GM08714 (cell line): ENCODE results near the gene SIK2.

Experiments used
- H3K4me3 ChIP-seq: fragments of 200-500 bp; sonication (Bioruptor generic); 2 replicates; pipeline ENCODE4 v1.5.1; 2014; ENCODE audit warnings: mild to moderate bottlenecking, low read length, inconsistent platforms
- ZNF274 ChIP-seq: IDR thresholded peaks from 2 replicates; pipeline ENCODE4 v1.6.1; 2012; ENCODE audit warnings: mild to moderate bottlenecking, low read depth, low read length

Gene SIK2

DNA sequence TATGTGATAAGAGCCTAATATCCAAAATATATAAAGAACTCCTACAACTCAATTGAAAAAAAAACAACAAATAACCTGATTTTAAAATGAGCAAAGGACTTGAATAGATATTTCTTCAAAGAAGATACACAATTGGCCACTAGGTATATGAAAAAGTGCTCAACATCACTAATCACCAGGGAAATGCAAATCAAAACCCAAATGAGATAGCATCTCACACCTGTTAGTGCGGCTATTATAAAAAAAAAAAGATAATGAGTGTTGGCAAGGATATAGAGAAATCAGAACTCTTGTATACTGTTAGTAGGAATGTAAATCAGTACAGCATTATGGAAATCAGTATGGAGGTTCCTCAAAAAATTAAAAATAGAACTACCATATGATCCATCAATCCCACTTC is 5.9 kb upstream of the SIK2 start:
- H3K4me3 ChIP-seq, result no peak overlapping the region
- no peak for TF ChIP-seq ZNF274

DNA sequence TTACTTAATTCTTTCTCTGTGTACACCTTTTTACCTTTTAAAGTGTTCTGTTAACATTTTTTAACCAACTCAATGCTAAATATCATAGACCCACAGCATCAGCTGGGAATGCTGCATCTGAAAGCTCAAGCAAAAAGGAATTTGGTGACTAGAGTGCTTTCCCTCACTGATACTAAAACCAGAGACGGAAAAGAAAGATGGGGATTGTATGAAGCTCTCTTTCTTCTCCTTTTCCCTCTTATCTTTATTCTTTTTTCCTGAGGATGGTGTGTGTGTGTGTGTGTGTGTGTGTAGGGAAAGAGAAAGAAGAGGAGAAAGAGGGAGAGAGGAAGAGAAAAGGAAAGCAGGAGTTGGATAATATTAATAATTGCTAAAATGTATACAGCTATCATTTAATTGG is 4.1 kb upstream of the SIK2 start:
- no peak overlapping the region for H3K4me3 ChIP-seq
- no peak for TF ChIP-seq ZNF274

DNA sequence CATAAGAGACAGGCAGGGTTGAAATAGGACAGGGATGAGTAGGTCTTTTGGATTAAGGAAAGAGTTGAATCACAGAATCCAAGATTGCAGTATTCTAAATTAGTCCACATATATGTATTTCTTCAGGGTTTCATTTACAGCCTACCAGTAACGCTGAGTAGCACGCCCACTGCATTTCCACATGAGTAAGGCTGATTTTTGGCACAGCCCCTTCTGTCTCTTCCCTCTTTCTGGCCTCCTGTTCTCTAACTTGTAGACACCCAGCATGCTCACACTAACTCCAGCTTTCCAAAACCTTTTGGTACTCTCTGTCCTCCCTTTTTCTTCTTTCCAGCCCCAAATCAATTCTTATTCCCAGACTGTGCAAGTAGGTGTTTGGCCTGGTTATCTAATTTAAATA is 3.7 kb upstream of the SIK2 start:
- H3K4me3 ChIP-seq, result no peak overlapping the region

GRCh38 chr11:111601636-111601978 is 642 bp upstream of the SIK2 start:
- TF ChIP-seq ZNF274, result no peak
- peak overlapping the region; percentile 39; the same call in 1 of the 2 replicates for H3K4me3 ChIP-seq

More for the DNA sequence above, 3.7 kb upstream of the SIK2 start:
- no peak for TF ChIP-seq ZNF274

- peak overlapping the region; percentile 88 for H3K4me3 ChIP-seq
- no peak for TF ChIP-seq ZNF274
These were observed 789 bp downstream of the SIK2 start for GRCh38 chr11:111602865-111603610.

- peak overlapping the region; percentile 88 for H3K4me3 ChIP-seq
- no peak for TF ChIP-seq ZNF274
These were observed 1.4 kb downstream of the SIK2 start for GRCh38 chr11:111603611-111604130.

DNA sequence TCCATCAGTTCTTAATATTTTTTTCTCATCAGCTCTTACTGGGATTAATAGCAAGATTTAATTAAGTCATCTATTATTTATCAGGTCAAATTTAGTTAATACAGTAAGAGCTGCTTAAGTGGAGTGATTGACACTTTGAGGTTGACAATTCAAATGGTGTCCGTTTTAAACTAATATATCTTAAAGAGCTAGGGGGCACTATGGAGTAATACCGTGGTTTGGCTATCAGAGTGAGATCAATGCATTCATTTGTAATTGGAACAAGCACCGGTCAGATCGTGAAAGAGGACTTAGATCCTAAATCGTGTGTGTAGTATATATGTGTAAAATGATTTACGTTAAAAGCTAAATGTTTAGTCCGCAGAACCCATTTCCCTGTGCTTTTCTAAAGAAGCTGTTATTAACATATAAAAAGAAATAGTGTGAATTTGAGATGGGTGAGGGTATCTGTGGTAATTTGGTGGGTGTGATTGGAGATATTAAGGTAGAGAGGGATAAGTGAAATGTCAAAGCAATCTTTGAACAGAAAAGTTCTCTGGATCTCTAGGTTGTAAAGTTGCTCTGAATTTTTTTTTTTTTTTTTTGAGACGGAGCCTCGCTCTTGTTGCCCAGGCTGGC is 2.3 kb downstream of the SIK2 start:
- no peak for TF ChIP-seq ZNF274
- peak overlapping the region; percentile 88; the same call in 1 of the 2 replicates for H3K4me3 ChIP-seq

GRCh38 chr11:111605681-111606080 is 3.4 kb downstream of the SIK2 start:
- no peak overlapping the region for H3K4me3 ChIP-seq
- no peak for TF ChIP-seq ZNF274

DNA sequence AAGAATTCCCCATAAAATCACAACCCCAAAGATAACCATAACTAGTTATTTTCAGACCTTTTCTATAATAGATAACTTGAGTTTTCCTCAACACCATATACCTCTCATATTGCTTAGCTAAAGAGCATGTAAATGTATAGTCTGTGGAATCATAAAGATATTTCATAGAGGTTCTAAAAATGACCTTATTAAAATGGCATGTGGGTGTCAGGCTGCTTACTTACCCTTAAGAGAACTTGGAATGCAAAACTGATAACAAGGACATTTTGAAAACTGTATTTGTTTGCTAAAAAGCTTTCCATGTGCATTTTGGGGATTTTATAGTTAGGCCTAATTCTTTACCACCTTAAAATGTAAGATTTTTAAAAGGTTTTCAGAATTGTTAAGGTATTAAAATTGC is 4.7 kb downstream of the SIK2 start:
- H3K4me3 ChIP-seq, result no peak overlapping the region
- no peak for TF ChIP-seq ZNF274

DNA sequence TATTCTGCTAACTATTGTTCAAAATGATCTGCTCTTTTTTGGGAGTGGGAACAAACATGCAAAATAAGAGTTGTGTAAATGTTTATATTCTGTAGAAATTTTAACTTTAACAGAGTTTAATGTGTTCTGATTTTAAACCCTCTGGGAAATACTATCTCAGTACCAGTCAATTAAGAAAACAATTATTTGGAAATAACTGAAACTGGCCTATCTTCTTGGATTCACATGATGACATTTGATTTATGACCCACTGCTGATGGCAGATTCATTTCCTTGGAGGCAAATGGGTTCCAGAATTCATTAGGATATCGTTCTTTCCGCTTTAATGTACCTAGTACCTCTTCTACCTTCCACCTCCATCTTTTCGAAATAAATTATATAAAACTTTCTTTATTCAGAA is 5.5 kb downstream of the SIK2 start:
- TF ChIP-seq ZNF274, result no peak
- H3K4me3 ChIP-seq, result no peak overlapping the region

GRCh38 chr11:111612224-111612623 is 10.0 kb downstream of the SIK2 start:
- H3K4me3 ChIP-seq, result no peak overlapping the region
- TF ChIP-seq ZNF274, result no peak

DNA sequence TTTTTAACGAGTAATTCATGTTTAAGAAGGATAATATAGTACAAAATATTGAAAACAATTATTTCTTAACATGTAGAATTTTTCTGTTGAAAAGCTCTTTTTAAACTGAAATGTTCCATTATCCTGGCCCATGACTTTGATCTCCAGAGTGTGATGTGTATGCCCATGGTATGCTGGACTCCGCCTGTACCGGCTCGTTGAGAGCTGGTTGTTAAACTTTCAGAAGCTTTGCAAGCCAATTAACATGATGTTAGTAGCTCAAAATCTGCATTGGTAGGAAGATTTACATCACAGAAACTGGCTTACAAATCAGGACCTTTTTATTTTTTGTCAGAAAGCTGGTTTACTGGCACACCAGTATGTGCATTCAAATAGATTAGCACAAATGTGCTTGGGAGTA is 15.0 kb downstream of the SIK2 start:
- TF ChIP-seq ZNF274, result no peak
- H3K4me3 ChIP-seq, result no peak overlapping the region

DNA sequence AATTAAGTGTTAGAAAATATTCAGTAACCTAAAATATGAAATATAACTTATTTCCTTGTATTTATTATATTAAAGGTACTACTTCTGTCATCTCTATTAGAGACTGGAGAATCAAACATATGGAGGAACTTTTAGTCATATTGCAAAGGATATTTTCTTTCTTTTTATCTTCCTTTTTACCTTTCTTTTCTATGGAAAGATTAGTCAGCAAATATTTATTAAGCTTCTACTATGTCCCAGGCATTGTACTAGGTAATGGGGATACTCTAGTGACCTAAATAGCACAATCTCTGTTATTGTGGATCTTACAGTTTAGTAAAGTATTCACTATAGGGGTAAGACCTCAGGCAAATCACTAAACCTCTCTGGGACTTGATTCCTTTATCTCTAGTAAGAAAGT is 18.3 kb downstream of the SIK2 start:
- TF ChIP-seq ZNF274, result no peak
- no peak overlapping the region for H3K4me3 ChIP-seq

GRCh38 chr11:111623527-111624030 is 21.3 kb downstream of the SIK2 start:
- TF ChIP-seq ZNF274, result no peak
- H3K4me3 ChIP-seq, result no peak overlapping the region

GRCh38 chr11:111624608-111625007 is 22.4 kb downstream of the SIK2 start:
- no peak for TF ChIP-seq ZNF274
- no peak overlapping the region for H3K4me3 ChIP-seq

GRCh38 chr11:111627591-111627990 is 25.3 kb downstream of the SIK2 start:
- TF ChIP-seq ZNF274, result no peak
- no peak overlapping the region for H3K4me3 ChIP-seq
